ENCODE measurements around the gene CTDSP1.

DNA sequence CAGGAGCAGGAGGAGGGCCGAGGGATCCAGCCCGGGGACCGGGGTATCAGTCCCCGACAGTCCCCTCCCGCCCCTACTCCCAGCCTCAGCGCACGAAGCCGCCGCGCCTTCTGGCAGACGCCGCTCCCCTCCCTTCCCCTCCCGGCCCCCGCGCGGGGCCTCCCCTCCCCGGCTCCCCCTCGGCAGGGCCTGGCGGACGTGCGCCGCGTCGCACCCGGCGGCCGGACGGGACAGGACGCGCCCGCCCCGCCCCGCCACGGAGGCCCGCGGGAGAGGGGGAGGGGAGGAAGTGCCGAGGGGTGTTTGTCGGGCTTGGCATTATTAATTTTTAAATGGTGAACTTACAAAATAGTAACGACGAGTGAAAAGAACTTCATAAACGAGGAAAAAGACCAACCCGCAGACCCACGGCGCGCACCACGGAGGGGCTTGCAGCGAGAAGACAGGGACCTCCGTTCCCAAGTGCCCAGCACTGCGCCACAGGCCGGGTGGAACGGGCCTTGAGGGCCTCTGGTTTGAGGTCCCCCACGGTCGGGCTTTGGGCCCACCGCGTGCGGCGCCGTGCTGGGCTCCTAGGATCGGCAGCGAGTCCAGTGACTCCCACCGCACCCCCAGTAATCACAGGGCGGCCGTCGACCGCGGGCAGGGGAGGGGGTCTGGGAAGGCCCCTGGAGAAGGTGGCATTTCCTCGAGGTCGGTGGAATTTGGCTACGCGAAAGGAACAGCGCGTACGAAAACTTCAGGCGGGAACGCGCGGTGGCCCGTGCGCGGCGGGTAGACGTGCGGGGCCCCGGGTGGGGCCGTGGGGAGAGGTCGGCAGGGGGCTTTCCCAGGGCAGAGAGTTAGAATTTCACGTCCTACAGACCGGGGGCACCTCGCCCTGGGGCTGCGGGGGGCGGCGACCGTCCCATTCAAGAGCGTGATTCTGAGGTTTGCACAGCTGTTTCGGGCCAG lies 954 bp upstream of the CTDSP1 start:
- TF ChIP-seq POLR2A (IDR thresholded peaks at IDR 0.05) (no peak), CTCF (IDR thresholded peaks at IDR 0.05) (peak in 1 of 3 experiments; percentile 8)

Data from testis (tissue), 2 donors.